ENCODE data around the gene BTBD1. TPM values are rescaled to one million over a fixed set of nuclear protein-coding genes. Genes with fewer than 3 reads are reported as not detected.

The BTBD1 gene
- total RNA-seq, 2 donors from 2014 or later = 35.9 to 37.0 TPM

GRCh38 chr15:82972990-82973389 is 94.1 kb downstream of the BTBD1 start:
- H3K27me3 Mint-ChIP-seq (ENCODE audit: insufficient read depth) = peaks cover 2% of the 10 kb centered on the region
- DNase-seq = no peak
- Histone ChIP-seq H3K27me3 (ENCODE audit: control insufficient read depth, insufficient read depth, low read length, poor library complexity, severe bottlenecking) (no peaks in the 10 kb centered on the region), H3K4me1 (ENCODE audit: control insufficient read depth, insufficient read depth, low read length) (no peaks in the 10 kb centered on the region), H3K36me3 (ENCODE audit: control insufficient read depth, insufficient read depth, low read length) (no peaks in the 10 kb centered on the region), H3K9me3 (ENCODE audit: control insufficient read depth, low read length) (no peaks in the 10 kb centered on the region), H3K4me3 (ENCODE audit: low read length) (no peak overlapping the region), H3K9ac (ENCODE audit: extremely low read depth, low read length, poor library complexity, severe bottlenecking) (no peak overlapping the region), H3K27ac (ENCODE audit: low read depth, low read length) (no peak overlapping the region)
- H3K36me3 Mint-ChIP-seq (ENCODE audit: low read depth) = no peaks in the 10 kb centered on the region
- WGBS, 2 experiments (ENCODE audit: insufficient coverage in 1 of 2, insufficient read length in 1 of 2) = 88% methylated on average over 1 of the region's 1 CpG; no CpG with 5 or more reads in 1 of the 2 experiments
- H3K9me3 Mint-ChIP-seq = no peaks in the 10 kb centered on the region
- H3K27ac Mint-ChIP-seq = no peak overlapping the region
- no peak for TF ChIP-seq CTCF (conservative IDR thresholded peaks at IDR 0.05)
- H3K4me1 Mint-ChIP-seq = peaks cover 3% of the 10 kb centered on the region
- H3K4me3 Mint-ChIP-seq = no peak overlapping the region

GRCh38 chr15:82971218-82971984 is 95.7 kb downstream of the BTBD1 start:
- no peaks in the 10 kb centered on the region for H3K4me1 ChIP-seq (ENCODE audit: control insufficient read depth, insufficient read depth, low read length)
- no peak overlapping the region for H3K4me3 Mint-ChIP-seq
- no peaks in the 10 kb centered on the region for H3K27me3 ChIP-seq (ENCODE audit: control insufficient read depth, insufficient read depth, low read length, poor library complexity, severe bottlenecking)

GRCh38 chr15:82970696-82971095 is 96.4 kb downstream of the BTBD1 start:
- Mint-ChIP-seq H3K36me3 (ENCODE audit: low read depth) (no peaks in the 10 kb centered on the region), H3K4me1 (peaks cover 3% of the 10 kb centered on the region), H3K4me3 (no peak overlapping the region), H3K27ac (no peak overlapping the region), H3K27me3 (ENCODE audit: insufficient read depth) (no peaks in the 10 kb centered on the region), H3K9me3 (no peaks in the 10 kb centered on the region)
- H3K9ac ChIP-seq (ENCODE audit: extremely low read depth, low read length, poor library complexity, severe bottlenecking) = no peak overlapping the region
- H3K4me1 ChIP-seq (ENCODE audit: control insufficient read depth, insufficient read depth, low read length) = no peaks in the 10 kb centered on the region
- H3K4me3 ChIP-seq (ENCODE audit: low read length) = no peak overlapping the region
- no peaks in the 10 kb centered on the region for H3K36me3 ChIP-seq (ENCODE audit: control insufficient read depth, insufficient read depth, low read length)
- no peak for TF ChIP-seq CTCF (conservative IDR thresholded peaks at IDR 0.05)
- WGBS, 2 experiments (ENCODE audit: insufficient coverage in 1 of 2, insufficient read length in 1 of 2) = 84 to 100% methylated on average over 1 of the region's 1 CpG
- DNase-seq = no peak
- no peak overlapping the region for H3K27ac ChIP-seq (ENCODE audit: low read depth, low read length)
- no peaks in the 10 kb centered on the region for H3K27me3 ChIP-seq (ENCODE audit: control insufficient read depth, insufficient read depth, low read length, poor library complexity, severe bottlenecking)
- no peaks in the 10 kb centered on the region for H3K9me3 ChIP-seq (ENCODE audit: control insufficient read depth, low read length)

More at GRCh38 chr15:82971218-82971984, 95.7 kb downstream of the BTBD1 start:
- 83% methylated on average over 1 of the region's 2 CpGs; no CpG with 5 or more reads in 1 of the 2 experiments for WGBS, 2 experiments (ENCODE audit: insufficient coverage in 1 of 2, insufficient read length in 1 of 2)
- DNase-seq = no peak
- Mint-ChIP-seq H3K27me3 (ENCODE audit: insufficient read depth) (no peaks in the 10 kb centered on the region), H3K27ac (no peak overlapping the region), H3K36me3 (ENCODE audit: low read depth) (no peaks in the 10 kb centered on the region), H3K9me3 (no peaks in the 10 kb centered on the region), H3K4me1 (peaks cover 3% of the 10 kb centered on the region)
- Histone ChIP-seq H3K9ac (ENCODE audit: extremely low read depth, low read length, poor library complexity, severe bottlenecking) (no peak overlapping the region), H3K9me3 (ENCODE audit: control insufficient read depth, low read length) (no peaks in the 10 kb centered on the region), H3K27ac (ENCODE audit: low read depth, low read length) (no peak overlapping the region), H3K36me3 (ENCODE audit: control insufficient read depth, insufficient read depth, low read length) (no peaks in the 10 kb centered on the region), H3K4me3 (ENCODE audit: low read length) (no peak overlapping the region)
- TF ChIP-seq CTCF (conservative IDR thresholded peaks at IDR 0.05) = no peak

Data from endodermal cell (in vitro differentiated cells).